Activated CD8-positive, alpha-beta memory T cell treated with anti-CD3 and anti-CD28 coated beads for 36 hours (primary cell): ENCODE results near the gene CPLX4. TPM values are rescaled to one million over a fixed set of nuclear protein-coding genes. Genes with fewer than 3 reads are reported as not detected.

ENCODE experiments used
- CTCF ChIA-PET: fragments of 350-600 bp; sonication (Branson Sonifier 250); formaldehyde crosslinking; loops from one replicate; lab custom pipeline; 2021; ENCODE audit warnings: antibody characterized with exemption; lab: Charles Lee
- POLR2A ChIA-PET: fragments of 350-600 bp; sonication (Branson Sonifier 250); formaldehyde crosslinking; loops from one replicate; lab custom pipeline; 2021; ENCODE audit warnings: antibody characterized with exemption; lab: Charles Lee
- total RNA-seq, 2 experiments: library from RNA; stranded (reverse); gene quantifications; one replicate each; pipeline ENCODE4 v1.2.3, GENCODE V29; 2021

CPLX4 gene
- total RNA-seq, 2 experiments from 2014 or later: not detected

- ChIA-PET CTCF (no interaction called here), POLR2A (no interaction called here)
Measured at GRCh38 chr18:59323931-59324622, 5.6 kb upstream of the CPLX4 start.

- POLR2A ChIA-PET: no interaction called here
- CTCF ChIA-PET: interaction anchor here (4.4 kb wide), 1 partner anchor 91 kb away, joined by 50 read pairs; no protein-coding TSS in a partner anchor
Measured at GRCh38 chr18:59311631-59312030, 6.8 kb downstream of the CPLX4 start.

- CTCF ChIA-PET: interaction anchor here (1.3 to 4.4 kb wide), 5 partner anchors 9 to 94 kb away, joined by 4 to 50 read pairs (median 7); partner anchors contain the start of gene CPLX4
- POLR2A ChIA-PET: no interaction called here
Measured at GRCh38 chr18:59308938-59309260, 9.6 kb downstream of the CPLX4 start.

GRCh38 chr18:59308248-59308937, 10.1 kb downstream of the CPLX4 start:
- ChIA-PET CTCF (interaction anchor here (0.7 to 4.4 kb wide), 18 partner anchors 9 to 1683 kb away, joined by 3 to 50 read pairs (median 4); partner anchors contain the start of gene CPLX4), POLR2A (no interaction called here)

- POLR2A ChIA-PET: no interaction called here
Measured at GRCh38 chr18:59306640-59307039, 11.8 kb downstream of the CPLX4 start.

GRCh38 chr18:59305295-59305694, 13.2 kb downstream of the CPLX4 start:
- CTCF ChIA-PET: interaction anchor here (2.0 kb wide), 1 partner anchor 97 kb away, joined by 6 read pairs; no protein-coding TSS in a partner anchor

More at GRCh38 chr18:59306640-59307039, 11.8 kb downstream of the CPLX4 start:
- CTCF ChIA-PET: interaction anchor here (1.3 to 2.0 kb wide), 3 partner anchors 45 to 96 kb away, joined by 3 to 7 read pairs (median 6); no protein-coding TSS in a partner anchor

GRCh38 chr18:59303656-59304195, 14.7 kb downstream of the CPLX4 start:
- CTCF ChIA-PET: interaction anchor here (0.8 to 2.6 kb wide), 2 partner anchors 99 kb away, joined by 5 to 17 read pairs; no protein-coding TSS in a partner anchor
- POLR2A ChIA-PET: no interaction called here

More at GRCh38 chr18:59305295-59305694, 13.2 kb downstream of the CPLX4 start:
- POLR2A ChIA-PET: no interaction called here

GRCh38 chr18:59303006-59303405, 15.4 kb downstream of the CPLX4 start:
- CTCF ChIA-PET: interaction anchor here (2.6 kb wide), 1 partner anchor 100 kb away, joined by 17 read pairs; no protein-coding TSS in a partner anchor
- POLR2A ChIA-PET: no interaction called here

- ChIA-PET CTCF (interaction anchor here (2.6 kb wide), 1 partner anchor 101 kb away, joined by 17 read pairs; no protein-coding TSS in a partner anchor), POLR2A (no interaction called here)
Measured at GRCh38 chr18:59301929-59302328, 16.5 kb downstream of the CPLX4 start.

GRCh38 chr18:59300676-59301285, 17.7 kb downstream of the CPLX4 start:
- CTCF ChIA-PET: no interaction called here
- POLR2A ChIA-PET: no interaction called here

- POLR2A ChIA-PET: no interaction called here
- CTCF ChIA-PET: no interaction called here
Measured at GRCh38 chr18:59298871-59299270, 19.6 kb downstream of the CPLX4 start.

GRCh38 chr18:59293317-59293716, 25.1 kb downstream of the CPLX4 start:
- POLR2A ChIA-PET: no interaction called here
- CTCF ChIA-PET: no interaction called here

- CTCF ChIA-PET: interaction anchor here (1.4 kb wide), 1 partner anchor 22 kb away, joined by 3 read pairs; no protein-coding TSS in a partner anchor
- POLR2A ChIA-PET: no interaction called here
Measured at GRCh38 chr18:59286341-59286740, 32.1 kb downstream of the CPLX4 start.

- ChIA-PET CTCF (no interaction called here), POLR2A (no interaction called here)
Measured at GRCh38 chr18:59282341-59282740, 36.1 kb downstream of the CPLX4 start.

- ChIA-PET CTCF (no interaction called here), POLR2A (no interaction called here)
Measured at GRCh38 chr18:59279722-59280121, 38.7 kb downstream of the CPLX4 start.

- CTCF ChIA-PET: no interaction called here
- POLR2A ChIA-PET: interaction anchor here (0.6 kb wide), 1 partner anchor 343 kb away, joined by 3 read pairs; no protein-coding TSS in a partner anchor
Measured at GRCh38 chr18:59279193-59279592, 39.3 kb downstream of the CPLX4 start.

- POLR2A ChIA-PET: interaction anchor here (0.6 kb wide), 1 partner anchor 343 kb away, joined by 3 read pairs; no protein-coding TSS in a partner anchor
- CTCF ChIA-PET: no interaction called here
Measured at GRCh38 chr18:59278793-59279192, 39.7 kb downstream of the CPLX4 start.

GRCh38 chr18:59276047-59276446, 42.4 kb downstream of the CPLX4 start:
- CTCF ChIA-PET: interaction anchor here (0.7 kb wide), 1 partner anchor 9 kb away, joined by 3 read pairs; no protein-coding TSS in a partner anchor
- POLR2A ChIA-PET: no interaction called here

- CTCF ChIA-PET: interaction anchor here (0.7 kb wide), 1 partner anchor 8 kb away, joined by 3 read pairs; no protein-coding TSS in a partner anchor
- POLR2A ChIA-PET: no interaction called here
Measured at GRCh38 chr18:59275406-59275949, 43.0 kb downstream of the CPLX4 start.
